ENCODE results near the gene FBXO2. TPM values are rescaled to one million over a fixed set of nuclear protein-coding genes. Genes with fewer than 3 reads are reported as not detected.

FBXO2 gene
- total RNA-seq, 1 donor from 2014 or later = 1.4 TPM

GRCh38 chr1:11700601-11701467 lies 46.6 kb upstream of the FBXO2 start:
- H3K27ac Mint-ChIP-seq (ENCODE audit: unreplicated experiment) = no peak overlapping the region
- H3K4me1 Mint-ChIP-seq (ENCODE audit: unreplicated experiment) = no peaks in the 10 kb centered on the region
- no peak for TF ChIP-seq CTCF (IDR thresholded peaks at IDR 0.05)
- no peaks in the 10 kb centered on the region for H3K9me3 Mint-ChIP-seq (ENCODE audit: unreplicated experiment)
- no peak for DNase-seq (ENCODE audit: extremely low spot score, unreplicated experiment)
- H3K4me3 Mint-ChIP-seq (ENCODE audit: unreplicated experiment) = no peak overlapping the region
- H3K27me3 Mint-ChIP-seq (ENCODE audit: unreplicated experiment) = peaks cover 41% of the 10 kb centered on the region
- no peaks in the 10 kb centered on the region for H3K36me3 Mint-ChIP-seq (ENCODE audit: unreplicated experiment)

- Mint-ChIP-seq H3K27me3 (ENCODE audit: unreplicated experiment) (peaks cover 33% of the 10 kb centered on the region), H3K9me3 (ENCODE audit: unreplicated experiment) (no peaks in the 10 kb centered on the region), H3K4me3 (ENCODE audit: unreplicated experiment) (no peak overlapping the region), H3K4me1 (ENCODE audit: unreplicated experiment) (peaks cover 8% of the 10 kb centered on the region), H3K36me3 (ENCODE audit: unreplicated experiment) (no peaks in the 10 kb centered on the region), H3K27ac (ENCODE audit: unreplicated experiment) (no peak overlapping the region)
- no peak for DNase-seq (ENCODE audit: extremely low spot score, unreplicated experiment)
- no peak for TF ChIP-seq CTCF (IDR thresholded peaks at IDR 0.05)
Observed at GRCh38 chr1:11697893-11698210, 43.6 kb upstream of the FBXO2 start.

GRCh38 chr1:11697188-11697892 lies 43.1 kb upstream of the FBXO2 start:
- Mint-ChIP-seq H3K4me1 (ENCODE audit: unreplicated experiment) (peaks cover 11% of the 10 kb centered on the region), H3K36me3 (ENCODE audit: unreplicated experiment) (no peaks in the 10 kb centered on the region), H3K27me3 (ENCODE audit: unreplicated experiment) (peaks cover 38% of the 10 kb centered on the region), H3K9me3 (ENCODE audit: unreplicated experiment) (no peaks in the 10 kb centered on the region), H3K27ac (ENCODE audit: unreplicated experiment) (no peak overlapping the region), H3K4me3 (ENCODE audit: unreplicated experiment) (no peak overlapping the region)
- no peak for TF ChIP-seq CTCF (IDR thresholded peaks at IDR 0.05)
- no peak for DNase-seq (ENCODE audit: extremely low spot score, unreplicated experiment)

GRCh38 chr1:11695861-11696260 lies 41.6 kb upstream of the FBXO2 start:
- TF ChIP-seq CTCF (IDR thresholded peaks at IDR 0.05) = no peak
- Mint-ChIP-seq H3K4me1 (ENCODE audit: unreplicated experiment) (peaks cover 14% of the 10 kb centered on the region), H3K36me3 (ENCODE audit: unreplicated experiment) (no peaks in the 10 kb centered on the region), H3K4me3 (ENCODE audit: unreplicated experiment) (no peak overlapping the region), H3K27ac (ENCODE audit: unreplicated experiment) (no peak overlapping the region), H3K27me3 (ENCODE audit: unreplicated experiment) (peaks cover 36% of the 10 kb centered on the region), H3K9me3 (ENCODE audit: unreplicated experiment) (no peaks in the 10 kb centered on the region)
- DNase-seq (ENCODE audit: extremely low spot score, unreplicated experiment) = no peak

GRCh38 chr1:11693917-11694316 lies 39.7 kb upstream of the FBXO2 start:
- H3K27ac Mint-ChIP-seq (ENCODE audit: unreplicated experiment) = no peak overlapping the region
- H3K4me3 Mint-ChIP-seq (ENCODE audit: unreplicated experiment) = no peak overlapping the region
- H3K4me1 Mint-ChIP-seq (ENCODE audit: unreplicated experiment) = peaks cover 21% of the 10 kb centered on the region

More at GRCh38 chr1:11693917-11694316, 39.7 kb upstream of the FBXO2 start:
- TF ChIP-seq CTCF (IDR thresholded peaks at IDR 0.05) = no peak
- no peak for DNase-seq (ENCODE audit: extremely low spot score, unreplicated experiment)
- no peaks in the 10 kb centered on the region for H3K9me3 Mint-ChIP-seq (ENCODE audit: unreplicated experiment)
- peaks cover 48% of the 10 kb centered on the region for H3K27me3 Mint-ChIP-seq (ENCODE audit: unreplicated experiment)
- H3K36me3 Mint-ChIP-seq (ENCODE audit: unreplicated experiment) = no peaks in the 10 kb centered on the region
